HG03520 (cell line): Measurements from ENCODE around the gene UNKL.

Experiments used
- ATAC-seq: cut with Tn5 transposase; IDR thresholded peaks from one replicate; pipeline ENCODE4 v1.9.1; 2021; ENCODE audit warnings: mild to moderate bottlenecking, moderate library complexity; ENCODE audit not compliant: unreplicated experiment

UNKL gene

GRCh38 chr16:1342526-1343427 lies 71.7 kb downstream of the UNKL start:
- ATAC-seq = peak; percentile 79

- no peak for ATAC-seq
Observed at GRCh38 chr16:1341495-1342420, 72.7 kb downstream of the UNKL start.

DNA sequence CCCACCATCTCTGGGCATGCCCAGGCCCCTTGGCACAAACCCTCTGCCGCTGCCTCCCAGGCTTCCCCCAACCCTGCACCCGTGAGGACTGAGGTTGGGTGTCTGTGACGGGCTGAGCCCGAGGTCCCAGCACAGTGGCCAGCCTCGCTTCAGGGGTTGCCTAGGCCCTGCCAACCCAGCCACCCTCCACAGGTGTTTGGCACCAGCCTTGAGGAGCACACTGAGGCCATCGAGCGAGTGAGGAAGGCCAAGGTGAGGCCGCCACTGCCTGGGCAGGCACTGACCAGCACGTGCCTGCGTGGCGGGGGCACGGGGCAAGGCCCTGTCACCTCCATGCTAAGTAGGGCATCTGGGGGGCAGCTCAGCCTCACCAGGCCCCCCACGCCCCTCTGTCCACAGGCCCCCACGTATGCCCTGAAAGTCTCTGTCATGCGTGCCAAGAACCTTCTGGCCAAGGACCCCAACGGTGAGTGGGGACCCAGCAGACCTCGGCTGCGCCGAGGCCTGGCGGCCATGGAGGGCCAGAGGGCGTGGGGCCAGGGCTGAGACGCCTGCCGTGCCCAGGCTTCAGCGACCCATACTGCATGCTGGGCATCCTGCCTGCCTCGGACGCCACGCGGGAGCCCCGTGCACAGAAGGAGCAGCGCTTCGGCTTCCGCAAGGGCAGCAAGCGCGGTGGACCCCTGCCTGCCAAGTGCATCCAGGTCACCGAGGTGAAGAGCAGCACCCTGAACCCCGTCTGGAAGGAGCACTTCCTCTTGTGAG lies 73.6 kb downstream of the UNKL start:
- ATAC-seq = no peak

- no peak for ATAC-seq
Observed at GRCh38 chr16:1338855-1339675, 75.4 kb downstream of the UNKL start.

GRCh38 chr16:1338119-1338730 lies 76.3 kb downstream of the UNKL start:
- ATAC-seq = no peak

- no peak for ATAC-seq
Observed at GRCh38 chr16:1337486-1337885, 77.0 kb downstream of the UNKL start.

GRCh38 chr16:1336619-1337018 lies 77.9 kb downstream of the UNKL start:
- ATAC-seq = no peak

- ATAC-seq = no peak
Observed at GRCh38 chr16:1335996-1336395, 78.5 kb downstream of the UNKL start.

DNA sequence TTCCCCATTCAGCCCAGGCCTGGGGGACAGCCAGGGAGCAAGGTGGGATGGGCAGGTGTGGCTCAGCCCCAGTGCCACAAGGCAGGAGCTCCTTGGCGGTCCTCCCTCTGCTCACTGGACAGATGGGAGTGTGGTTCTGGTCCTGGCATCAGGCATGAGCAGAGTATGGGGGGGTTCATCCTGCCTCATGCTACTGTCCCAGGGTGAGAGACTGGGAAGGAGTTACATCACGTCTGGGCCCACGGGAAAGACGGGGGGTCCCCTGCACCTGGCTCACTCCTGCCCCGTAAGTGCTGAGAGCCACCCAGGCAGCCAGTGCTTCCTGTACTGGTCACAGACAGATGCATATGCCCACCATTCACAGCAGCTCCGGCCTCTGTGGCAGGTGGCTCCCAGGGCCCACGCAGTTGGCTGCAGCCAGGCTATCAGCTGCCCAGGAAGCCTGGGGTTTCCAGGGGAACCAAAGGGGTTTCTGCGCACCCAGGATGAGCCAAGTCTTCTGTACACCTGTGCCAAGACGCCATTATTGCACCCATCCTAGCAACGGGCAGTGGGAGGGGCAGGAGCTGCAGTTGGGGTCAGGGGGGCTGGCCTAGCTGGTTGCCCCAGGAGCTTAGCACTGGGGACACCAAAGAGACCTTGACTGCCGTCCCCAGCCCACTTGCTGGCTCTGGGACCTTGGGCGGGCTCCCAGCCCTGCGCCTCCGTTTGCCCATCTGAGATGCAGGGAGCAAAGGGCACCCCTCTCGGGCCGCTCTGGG lies 79.1 kb downstream of the UNKL start:
- ATAC-seq = no peak

- ATAC-seq = no peak
Observed at GRCh38 chr16:1334739-1335138, 79.8 kb downstream of the UNKL start.

DNA sequence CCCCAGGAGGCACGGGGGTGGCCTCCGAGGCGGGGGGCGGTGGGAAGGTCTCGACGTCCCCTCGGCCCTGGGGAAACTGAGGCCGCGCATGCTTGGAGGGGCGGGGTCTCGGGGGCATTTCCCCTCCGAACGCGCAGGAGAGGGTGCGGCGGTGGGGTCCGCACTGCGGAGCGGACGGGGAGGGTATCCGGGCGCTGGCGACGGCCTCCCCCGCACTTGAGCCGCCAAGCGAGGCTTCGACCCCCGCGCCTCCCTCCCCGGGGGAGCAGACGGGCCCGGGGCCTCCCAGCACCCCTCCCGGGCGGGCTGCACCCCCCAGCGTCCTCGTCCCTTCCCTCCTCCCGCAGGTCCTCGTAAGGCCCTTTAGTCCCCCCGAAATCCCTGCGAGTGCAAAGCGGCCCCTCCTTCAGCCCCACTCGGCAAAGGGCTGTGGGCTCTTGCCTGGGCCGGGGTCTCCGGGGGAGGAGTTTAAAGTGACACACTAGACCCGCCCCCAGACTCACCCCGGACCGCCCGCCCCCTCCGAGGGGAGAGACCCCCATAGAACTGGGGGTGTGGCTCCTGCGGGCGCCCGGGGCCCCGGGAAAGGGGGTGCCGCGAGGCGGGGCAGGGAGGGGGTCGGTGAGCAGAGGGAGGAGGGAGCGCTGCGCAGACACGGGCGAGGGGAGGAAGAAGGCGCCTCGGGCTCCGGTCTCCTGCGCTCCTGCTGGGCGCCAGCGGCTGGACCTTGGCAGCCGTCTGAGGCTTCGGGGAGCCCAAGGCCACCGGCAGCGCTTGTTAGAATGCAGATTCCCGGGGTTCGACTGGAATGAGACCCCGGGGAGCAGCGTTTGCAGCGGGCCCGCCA lies 80.4 kb downstream of the UNKL start:
- no peak for ATAC-seq

- ATAC-seq = no peak
Observed at GRCh38 chr16:1333149-1333812, 81.2 kb downstream of the UNKL start, which contains the start of gene BAIAP3. TSS of gene BAIAP3 (plus strand) at chr16:1333645. CDS start at chr16:1338550, 4,905 bp downstream.

GRCh38 chr16:1332618-1333148 lies 81.8 kb downstream of the UNKL start:
- no peak for ATAC-seq

DNA sequence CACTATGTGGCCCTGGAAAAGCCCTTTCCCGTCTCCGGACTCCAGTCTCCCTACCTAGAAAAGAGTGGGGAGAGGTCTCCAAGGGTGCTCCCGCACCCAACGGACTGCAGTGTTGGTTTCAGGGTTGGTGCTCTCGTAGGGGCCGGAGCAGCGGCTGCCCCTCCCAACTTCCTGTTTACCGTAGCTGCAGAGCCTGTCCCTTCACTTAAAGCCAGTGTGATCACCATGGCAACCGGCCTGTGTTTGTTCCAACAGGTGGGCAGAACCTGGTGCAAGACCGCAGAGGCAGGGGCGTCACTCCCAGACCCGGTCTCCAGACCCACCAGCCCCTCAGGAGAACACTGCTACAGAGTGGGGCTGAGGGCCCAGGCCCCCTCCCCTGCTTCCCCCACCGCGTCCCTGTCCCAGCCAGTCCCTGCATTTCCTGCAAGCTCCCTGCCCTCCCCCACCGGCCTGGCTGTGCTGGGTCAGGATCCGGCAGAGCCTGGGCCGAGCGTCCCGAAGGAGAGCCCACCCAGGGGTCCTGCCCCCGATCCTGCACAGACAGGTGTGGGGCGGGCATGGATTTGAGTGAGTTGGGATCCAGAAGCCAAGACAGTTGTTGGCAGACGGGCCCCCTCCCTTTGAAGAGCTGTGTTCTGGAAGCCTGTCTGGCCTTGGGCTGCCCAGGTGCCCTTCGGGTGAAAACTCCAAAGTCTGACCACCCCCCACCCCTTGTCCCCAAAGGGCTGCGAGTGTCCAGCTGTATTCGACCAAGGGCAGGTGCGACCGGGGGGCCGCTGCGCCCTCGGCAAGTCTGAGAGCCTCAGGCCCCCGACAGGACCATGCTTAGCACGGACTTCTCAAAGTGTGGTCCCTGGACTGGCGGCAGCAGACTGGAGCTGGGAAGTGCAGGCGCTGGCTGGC lies 82.5 kb downstream of the UNKL start:
- peak; percentile 47 for ATAC-seq

- ATAC-seq = no peak
Observed at GRCh38 chr16:1330931-1331711, 83.4 kb downstream of the UNKL start.
